BE2C (cell line): ENCODE data around the gene MYBL2.

Source experiments
- DNase-seq: peaks from one replicate; pipeline ENCODE4 v3.0.0-alpha.2; 2020
- H3K27me3 ChIP-seq: fragments of 250-450 bp; sonication (Bioruptor Pico); 2 replicates; pipeline ENCODE4 v1.5.1; 2020; ENCODE audit warnings: mild to moderate bottlenecking
- H3K36me3 ChIP-seq: fragments of 250-450 bp; sonication (Bioruptor Pico); 2 replicates; pipeline ENCODE4 v1.5.1; 2020; ENCODE audit warnings: mild to moderate bottlenecking
- H3K4me1 ChIP-seq: fragments of 250-450 bp; sonication (Bioruptor Pico); 2 replicates; pipeline ENCODE4 v1.5.1; 2020
- H3K4me3 ChIP-seq: 2 replicates; pipeline ENCODE4 v1.5.1; 2011; ENCODE audit warnings: low read depth, low read length
- H3K9me3 ChIP-seq: fragments of 250-450 bp; sonication (Bioruptor Pico); 2 replicates; pipeline ENCODE4 v1.5.1; 2020
- TF ChIP-seq, protein P1 (sequence below): IDR thresholded peaks from 2 replicates; pipeline ENCODE4 v1.5.1; 2012; ENCODE audit warnings: mild to moderate bottlenecking, low read depth, low read length

MYBL2 gene

GRCh38 chr20:43740642-43741041 lies 73.7 kb downstream of the MYBL2 start:
- no peak for DNase-seq
- Histone ChIP-seq H3K9me3 (no peaks in the 10 kb centered on the region), H3K4me1 (peaks cover 4% of the 10 kb centered on the region), H3K36me3 (no peaks in the 10 kb centered on the region), H3K4me3 (no peak overlapping the region), H3K27me3 (no peaks in the 10 kb centered on the region)
- TF ChIP-seq, protein P1, sequence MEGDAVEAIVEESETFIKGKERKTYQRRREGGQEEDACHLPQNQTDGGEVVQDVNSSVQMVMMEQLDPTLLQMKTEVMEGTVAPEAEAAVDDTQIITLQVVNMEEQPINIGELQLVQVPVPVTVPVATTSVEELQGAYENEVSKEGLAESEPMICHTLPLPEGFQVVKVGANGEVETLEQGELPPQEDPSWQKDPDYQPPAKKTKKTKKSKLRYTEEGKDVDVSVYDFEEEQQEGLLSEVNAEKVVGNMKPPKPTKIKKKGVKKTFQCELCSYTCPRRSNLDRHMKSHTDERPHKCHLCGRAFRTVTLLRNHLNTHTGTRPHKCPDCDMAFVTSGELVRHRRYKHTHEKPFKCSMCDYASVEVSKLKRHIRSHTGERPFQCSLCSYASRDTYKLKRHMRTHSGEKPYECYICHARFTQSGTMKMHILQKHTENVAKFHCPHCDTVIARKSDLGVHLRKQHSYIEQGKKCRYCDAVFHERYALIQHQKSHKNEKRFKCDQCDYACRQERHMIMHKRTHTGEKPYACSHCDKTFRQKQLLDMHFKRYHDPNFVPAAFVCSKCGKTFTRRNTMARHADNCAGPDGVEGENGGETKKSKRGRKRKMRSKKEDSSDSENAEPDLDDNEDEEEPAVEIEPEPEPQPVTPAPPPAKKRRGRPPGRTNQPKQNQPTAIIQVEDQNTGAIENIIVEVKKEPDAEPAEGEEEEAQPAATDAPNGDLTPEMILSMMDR, result no peak

DNA sequence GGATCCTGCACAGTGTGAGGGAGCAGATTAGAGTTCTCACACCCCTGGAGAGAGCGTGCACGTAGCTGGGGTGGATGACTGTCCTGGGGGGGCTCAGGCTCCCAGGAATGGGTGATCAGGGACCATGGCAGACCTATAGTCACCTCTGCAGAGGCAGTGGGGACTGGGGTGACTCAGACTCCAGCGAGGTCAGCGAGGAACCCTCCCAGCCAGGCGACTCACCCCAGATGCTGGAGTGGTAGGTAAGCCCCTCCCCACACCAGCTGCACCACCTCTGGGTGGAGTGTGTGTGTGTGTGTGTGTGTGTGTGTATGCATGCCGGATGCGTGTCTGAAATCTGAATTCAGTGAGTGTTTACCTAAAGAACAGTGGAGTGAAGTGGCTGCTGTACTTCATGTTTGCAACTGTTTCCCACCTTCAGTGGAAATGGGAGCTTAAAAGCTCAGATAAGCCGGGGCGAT lies 77.3 kb downstream of the MYBL2 start:
- no peaks in the 10 kb centered on the region; the same call in 1 of the 2 replicates for H3K27me3 ChIP-seq
- no peak overlapping the region for H3K4me3 ChIP-seq
- DNase-seq, result no peak
- TF ChIP-seq, protein P1, result no peak
- no peaks in the 10 kb centered on the region; the same call in 1 of the 2 replicates for H3K9me3 ChIP-seq
- H3K4me1 ChIP-seq, result peaks cover 16% of the 10 kb centered on the region
- H3K36me3 ChIP-seq, result no peaks in the 10 kb centered on the region

GRCh38 chr20:43744966-43745730 lies 78.2 kb downstream of the MYBL2 start:
- Histone ChIP-seq H3K9me3 (no peaks in the 10 kb centered on the region; the same call in 1 of the 2 replicates), H3K4me1 (peaks cover 16% of the 10 kb centered on the region), H3K36me3 (no peaks in the 10 kb centered on the region), H3K4me3 (no peak overlapping the region), H3K27me3 (no peaks in the 10 kb centered on the region; the same call in 1 of the 2 replicates)
- TF ChIP-seq, protein P1, result no peak
- peak; percentile 35 for DNase-seq

GRCh38 chr20:43746344-43747137 lies 79.6 kb downstream of the MYBL2 start:
- Histone ChIP-seq H3K36me3 (no peaks in the 10 kb centered on the region), H3K9me3 (no peaks in the 10 kb centered on the region; the same call in 1 of the 2 replicates), H3K4me1 (peaks cover 16% of the 10 kb centered on the region), H3K27me3 (no peaks in the 10 kb centered on the region; the same call in 1 of the 2 replicates), H3K4me3 (no peak overlapping the region)
- peak; percentile 82 for DNase-seq
- TF ChIP-seq, protein P1, result no peak

DNA sequence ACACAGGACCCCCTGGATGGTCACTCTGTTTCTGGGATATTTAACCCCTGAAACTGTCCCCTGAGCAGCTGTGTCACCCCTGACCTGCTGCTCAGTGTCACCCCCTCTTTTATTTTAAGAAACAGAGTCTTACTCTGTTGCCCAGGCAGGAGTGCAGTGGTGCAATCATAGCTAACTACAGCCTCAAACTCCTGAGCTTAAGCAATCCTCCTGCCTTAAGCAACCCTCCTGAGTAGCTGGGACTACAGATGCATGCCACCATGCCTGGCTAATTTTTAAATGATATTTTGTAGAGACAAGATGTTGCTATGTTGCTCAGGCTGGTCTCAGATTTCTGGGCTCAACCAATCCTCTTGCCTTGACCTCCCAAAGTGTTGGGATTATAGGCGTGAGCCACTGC lies 81.4 kb downstream of the MYBL2 start:
- Histone ChIP-seq H3K4me1 (peaks cover 16% of the 10 kb centered on the region), H3K4me3 (no peak overlapping the region), H3K36me3 (no peaks in the 10 kb centered on the region), H3K9me3 (no peaks in the 10 kb centered on the region; the same call in 1 of the 2 replicates), H3K27me3 (no peaks in the 10 kb centered on the region; the same call in 1 of the 2 replicates)
- TF ChIP-seq, protein P1, result no peak
- DNase-seq, result no peak
